Measurements from ENCODE around the gene IGFALS.

Gene IGFALS

GRCh38 chr16:1791256-1791942 is 2.1 kb downstream of the IGFALS start:
- Histone ChIP-seq H3K4me3 (ENCODE audit: low read length) (no peak overlapping the region), H3K4me1 (ENCODE audit: control insufficient read depth, insufficient read depth, low read length) (no peaks in the 10 kb centered on the region), H3K27me3 (ENCODE audit: control insufficient read depth, insufficient read depth, low read length) (no peaks in the 10 kb centered on the region), H3K27ac (ENCODE audit: low read depth, low read length) (no peak overlapping the region), H3K36me3 (ENCODE audit: control insufficient read depth, insufficient read depth, low read length) (peaks cover 4% of the 10 kb centered on the region), H3K9ac (ENCODE audit: low read length) (no peak overlapping the region)

- Histone ChIP-seq H3K27ac (ENCODE audit: low read depth, low read length) (no peak overlapping the region), H3K9ac (ENCODE audit: low read length) (no peak overlapping the region), H3K27me3 (ENCODE audit: control insufficient read depth, insufficient read depth, low read length) (no peaks in the 10 kb centered on the region), H3K36me3 (ENCODE audit: control insufficient read depth, insufficient read depth, low read length) (peaks cover 4% of the 10 kb centered on the region), H3K4me3 (ENCODE audit: low read length) (no peak overlapping the region), H3K4me1 (ENCODE audit: control insufficient read depth, insufficient read depth, low read length) (no peaks in the 10 kb centered on the region)
Observed at GRCh38 chr16:1790611-1791255, 2.8 kb downstream of the IGFALS start.

- H3K4me3 ChIP-seq (ENCODE audit: low read length), result no peak overlapping the region
- peaks cover 6% of the 10 kb centered on the region for H3K36me3 ChIP-seq (ENCODE audit: control insufficient read depth, insufficient read depth, low read length)
- H3K4me1 ChIP-seq (ENCODE audit: control insufficient read depth, insufficient read depth, low read length), result no peaks in the 10 kb centered on the region
Observed at GRCh38 chr16:1790261-1790610, 3.3 kb downstream of the IGFALS start.

GRCh38 chr16:1789643-1790045 is 3.9 kb downstream of the IGFALS start:
- H3K4me1 ChIP-seq (ENCODE audit: control insufficient read depth, insufficient read depth, low read length), result peaks cover 2% of the 10 kb centered on the region
- no peak overlapping the region for H3K27ac ChIP-seq (ENCODE audit: low read depth, low read length)
- H3K9ac ChIP-seq (ENCODE audit: low read length), result no peak overlapping the region
- H3K27me3 ChIP-seq (ENCODE audit: control insufficient read depth, insufficient read depth, low read length), result no peaks in the 10 kb centered on the region
- H3K4me3 ChIP-seq (ENCODE audit: low read length), result no peak overlapping the region
- H3K36me3 ChIP-seq (ENCODE audit: control insufficient read depth, insufficient read depth, low read length), result peaks cover 7% of the 10 kb centered on the region

More at GRCh38 chr16:1790261-1790610, 3.3 kb downstream of the IGFALS start:
- Histone ChIP-seq H3K9ac (ENCODE audit: low read length) (no peak overlapping the region), H3K27me3 (ENCODE audit: control insufficient read depth, insufficient read depth, low read length) (no peaks in the 10 kb centered on the region), H3K27ac (ENCODE audit: low read depth, low read length) (no peak overlapping the region)

GRCh38 chr16:1788708-1789100 is 4.8 kb downstream of the IGFALS start:
- peaks cover 7% of the 10 kb centered on the region for H3K36me3 ChIP-seq (ENCODE audit: control insufficient read depth, insufficient read depth, low read length)
- no peak overlapping the region for H3K27ac ChIP-seq (ENCODE audit: low read depth, low read length)
- H3K4me3 ChIP-seq (ENCODE audit: low read length), result no peak overlapping the region
- peaks cover 5% of the 10 kb centered on the region for H3K4me1 ChIP-seq (ENCODE audit: control insufficient read depth, insufficient read depth, low read length)
- no peak overlapping the region for H3K9ac ChIP-seq (ENCODE audit: low read length)
- no peaks in the 10 kb centered on the region for H3K27me3 ChIP-seq (ENCODE audit: control insufficient read depth, insufficient read depth, low read length)

GRCh38 chr16:1788095-1788707 is 5.3 kb downstream of the IGFALS start:
- Histone ChIP-seq H3K9ac (ENCODE audit: low read length) (no peak overlapping the region), H3K36me3 (ENCODE audit: control insufficient read depth, insufficient read depth, low read length) (peaks cover 7% of the 10 kb centered on the region), H3K4me1 (ENCODE audit: control insufficient read depth, insufficient read depth, low read length) (peaks cover 5% of the 10 kb centered on the region), H3K4me3 (ENCODE audit: low read length) (no peak overlapping the region), H3K27me3 (ENCODE audit: control insufficient read depth, insufficient read depth, low read length) (no peaks in the 10 kb centered on the region), H3K27ac (ENCODE audit: low read depth, low read length) (no peak overlapping the region)

- H3K27me3 ChIP-seq (ENCODE audit: control insufficient read depth, insufficient read depth, low read length), result no peaks in the 10 kb centered on the region
- peaks cover 7% of the 10 kb centered on the region for H3K36me3 ChIP-seq (ENCODE audit: control insufficient read depth, insufficient read depth, low read length)
- H3K4me1 ChIP-seq (ENCODE audit: control insufficient read depth, insufficient read depth, low read length), result peaks cover 5% of the 10 kb centered on the region
- H3K4me3 ChIP-seq (ENCODE audit: low read length), result no peak overlapping the region
- no peak overlapping the region for H3K27ac ChIP-seq (ENCODE audit: low read depth, low read length)
- H3K9ac ChIP-seq (ENCODE audit: low read length), result no peak overlapping the region
Observed at GRCh38 chr16:1787322-1788094, 6.0 kb downstream of the IGFALS start.

- Histone ChIP-seq H3K4me1 (ENCODE audit: control insufficient read depth, insufficient read depth, low read length) (peaks cover 5% of the 10 kb centered on the region), H3K36me3 (ENCODE audit: control insufficient read depth, insufficient read depth, low read length) (peaks cover 7% of the 10 kb centered on the region), H3K27me3 (ENCODE audit: control insufficient read depth, insufficient read depth, low read length) (no peaks in the 10 kb centered on the region), H3K9ac (ENCODE audit: low read length) (no peak overlapping the region), H3K27ac (ENCODE audit: low read depth, low read length) (no peak overlapping the region), H3K4me3 (ENCODE audit: low read length) (no peak overlapping the region)
Observed at GRCh38 chr16:1787056-1787321, 6.5 kb downstream of the IGFALS start.

GRCh38 chr16:1786242-1787055 is 7.1 kb downstream of the IGFALS start:
- Histone ChIP-seq H3K9ac (ENCODE audit: low read length) (no peak overlapping the region), H3K27ac (ENCODE audit: low read depth, low read length) (no peak overlapping the region), H3K36me3 (ENCODE audit: control insufficient read depth, insufficient read depth, low read length) (peaks cover 7% of the 10 kb centered on the region), H3K4me3 (ENCODE audit: low read length) (no peak overlapping the region), H3K27me3 (ENCODE audit: control insufficient read depth, insufficient read depth, low read length) (no peaks in the 10 kb centered on the region), H3K4me1 (ENCODE audit: control insufficient read depth, insufficient read depth, low read length) (peaks cover 7% of the 10 kb centered on the region)

GRCh38 chr16:1785846-1786170 is 7.7 kb downstream of the IGFALS start:
- Histone ChIP-seq H3K4me3 (ENCODE audit: low read length) (no peak overlapping the region), H3K9ac (ENCODE audit: low read length) (no peak overlapping the region), H3K36me3 (ENCODE audit: control insufficient read depth, insufficient read depth, low read length) (peaks cover 11% of the 10 kb centered on the region), H3K27me3 (ENCODE audit: control insufficient read depth, insufficient read depth, low read length) (no peaks in the 10 kb centered on the region), H3K4me1 (ENCODE audit: control insufficient read depth, insufficient read depth, low read length) (peaks cover 12% of the 10 kb centered on the region), H3K27ac (ENCODE audit: low read depth, low read length) (no peak overlapping the region)

- peaks cover 13% of the 10 kb centered on the region for H3K36me3 ChIP-seq (ENCODE audit: control insufficient read depth, insufficient read depth, low read length)
- no peaks in the 10 kb centered on the region for H3K27me3 ChIP-seq (ENCODE audit: control insufficient read depth, insufficient read depth, low read length)
- H3K4me1 ChIP-seq (ENCODE audit: control insufficient read depth, insufficient read depth, low read length), result peaks cover 12% of the 10 kb centered on the region
- H3K27ac ChIP-seq (ENCODE audit: low read depth, low read length), result no peak overlapping the region
- H3K4me3 ChIP-seq (ENCODE audit: low read length), result no peak overlapping the region
- H3K9ac ChIP-seq (ENCODE audit: low read length), result no peak overlapping the region
Observed at GRCh38 chr16:1784977-1785845, 8.3 kb downstream of the IGFALS start.
